GM18498 (cell line): ENCODE results near the gene CHODL.

Experiments used
- ATAC-seq: cut with Tn5 transposase; IDR thresholded peaks from one replicate; pipeline ENCODE4 v1.9.1; 2021; ENCODE audit warnings: mild to moderate bottlenecking, moderate library complexity; ENCODE audit not compliant: unreplicated experiment

Gene CHODL, protein sequence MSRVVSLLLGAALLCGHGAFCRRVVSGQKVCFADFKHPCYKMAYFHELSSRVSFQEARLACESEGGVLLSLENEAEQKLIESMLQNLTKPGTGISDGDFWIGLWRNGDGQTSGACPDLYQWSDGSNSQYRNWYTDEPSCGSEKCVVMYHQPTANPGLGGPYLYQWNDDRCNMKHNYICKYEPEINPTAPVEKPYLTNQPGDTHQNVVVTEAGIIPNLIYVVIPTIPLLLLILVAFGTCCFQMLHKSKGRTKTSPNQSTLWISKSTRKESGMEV

GRCh38 chr21:18244671-18245463, at the start of gene CHODL:
TSS of gene CHODL (plus strand) at chr21:18244833. CDS start at chr21:18245224, 391 bp downstream.
- no peak for ATAC-seq

GRCh38 chr21:18204931-18205330, 39.7 kb upstream of the CHODL start:
- ATAC-seq = no peak

DNA sequence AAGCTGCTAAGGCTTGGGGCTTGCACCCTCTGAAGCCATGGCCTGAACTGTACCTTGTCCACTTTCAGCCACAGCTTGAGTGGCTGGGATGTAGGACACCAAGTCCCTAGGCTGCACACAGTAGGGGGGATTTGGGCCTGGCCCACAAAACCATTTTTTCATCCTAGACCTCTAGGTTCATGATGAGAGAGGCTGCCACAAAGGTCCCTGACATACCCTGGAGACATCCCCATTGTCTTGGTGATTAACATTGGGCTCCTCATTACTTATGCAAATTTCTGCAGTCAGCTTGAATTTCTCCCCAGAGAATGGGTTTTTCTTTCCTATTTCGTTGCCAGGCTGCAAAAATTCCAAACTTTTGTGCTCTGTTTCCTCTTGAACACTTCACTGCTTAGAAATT, 26.3 kb upstream of the CHODL start:
- no peak for ATAC-seq

GRCh38 chr21:18220498-18220897, 24.1 kb upstream of the CHODL start:
- ATAC-seq = no peak

DNA sequence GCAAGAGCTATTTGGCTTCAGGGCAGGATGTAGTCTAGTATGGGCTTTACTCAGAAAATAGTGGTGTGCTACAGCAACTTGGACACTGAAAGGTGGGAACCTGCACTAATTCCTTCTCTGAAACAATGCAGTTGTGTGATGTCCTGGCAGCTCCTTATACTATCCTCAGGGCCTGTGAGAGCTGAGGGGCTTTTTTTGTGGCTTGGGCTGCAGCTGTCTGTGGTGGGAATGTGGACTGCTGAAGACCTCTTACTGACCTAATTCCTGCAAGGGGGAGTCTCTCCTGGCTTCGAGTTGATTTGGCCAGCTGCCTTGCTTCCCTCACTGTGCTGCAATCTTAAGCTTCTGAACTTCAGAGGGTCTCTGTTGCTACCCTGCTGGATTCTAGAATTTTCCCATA, 22.3 kb upstream of the CHODL start:
- ATAC-seq = no peak

- ATAC-seq = no peak
Observed at GRCh38 chr21:18228060-18228739, 16.4 kb upstream of the CHODL start.

DNA sequence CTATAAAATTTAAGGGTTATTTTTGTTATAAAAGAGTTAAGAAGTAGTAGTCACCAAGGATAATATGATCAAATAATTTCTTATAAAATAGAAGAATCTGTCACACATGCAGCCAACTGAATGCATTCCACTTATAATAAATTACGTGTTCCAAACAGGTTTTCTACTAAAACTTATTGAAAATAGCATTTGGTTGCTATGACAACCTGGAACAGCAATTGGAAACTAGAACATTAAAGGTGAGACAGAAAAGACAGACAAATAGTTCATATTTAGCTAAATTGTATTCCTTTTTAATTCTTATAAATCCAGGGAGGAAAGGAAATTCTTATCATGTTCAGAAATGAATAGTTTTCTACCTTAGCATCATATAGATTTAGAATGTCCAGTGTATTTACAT, 9.1 kb upstream of the CHODL start:
- no peak for ATAC-seq

GRCh38 chr21:18245464-18245967, 883 bp downstream of the CHODL start:
- ATAC-seq = no peak

- ATAC-seq = no peak
Observed at GRCh38 chr21:18248171-18248570, 3.5 kb downstream of the CHODL start.

- ATAC-seq = no peak
Observed at GRCh38 chr21:18249672-18250071, 5.0 kb downstream of the CHODL start.

- ATAC-seq = no peak
Observed at GRCh38 chr21:18251065-18251464, 6.4 kb downstream of the CHODL start.

DNA sequence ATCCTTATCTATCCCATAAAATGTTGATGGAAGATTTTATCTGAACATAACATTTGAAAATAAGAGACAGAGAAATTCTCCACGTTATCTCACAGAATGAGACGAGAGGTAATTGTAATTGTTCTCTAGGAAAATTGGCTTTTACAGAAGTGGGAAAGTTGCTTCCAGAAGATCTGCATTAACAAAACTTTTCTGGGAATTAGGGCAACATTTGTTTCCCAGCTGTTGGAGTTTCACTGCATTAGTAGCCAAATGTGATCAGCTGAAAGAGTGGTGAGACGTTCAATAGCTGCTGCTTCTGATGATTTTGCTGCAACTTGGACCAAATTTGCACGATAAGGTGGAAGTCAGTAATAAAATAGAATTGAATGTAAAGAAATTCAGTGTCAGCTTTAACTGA, 7.6 kb downstream of the CHODL start:
- no peak for ATAC-seq

DNA sequence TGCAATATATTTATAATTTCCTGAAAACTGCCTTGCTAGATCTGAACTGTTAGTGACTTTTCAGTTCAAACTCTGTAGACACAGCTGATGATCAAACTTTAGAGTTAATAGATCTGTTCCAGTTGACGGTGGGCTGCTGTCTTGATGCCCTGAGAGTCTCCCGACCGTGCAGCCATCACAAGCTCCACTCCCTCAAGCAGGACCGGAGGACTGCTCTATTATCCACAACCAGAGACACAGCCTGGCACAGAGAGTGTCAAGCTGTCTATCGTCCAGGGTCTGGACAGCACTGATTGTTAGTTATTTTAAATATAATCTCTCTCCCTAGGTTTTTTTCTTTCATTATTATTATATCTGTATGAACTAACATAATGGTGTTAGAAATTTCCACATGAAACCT, 8.0 kb downstream of the CHODL start:
- ATAC-seq = no peak

DNA sequence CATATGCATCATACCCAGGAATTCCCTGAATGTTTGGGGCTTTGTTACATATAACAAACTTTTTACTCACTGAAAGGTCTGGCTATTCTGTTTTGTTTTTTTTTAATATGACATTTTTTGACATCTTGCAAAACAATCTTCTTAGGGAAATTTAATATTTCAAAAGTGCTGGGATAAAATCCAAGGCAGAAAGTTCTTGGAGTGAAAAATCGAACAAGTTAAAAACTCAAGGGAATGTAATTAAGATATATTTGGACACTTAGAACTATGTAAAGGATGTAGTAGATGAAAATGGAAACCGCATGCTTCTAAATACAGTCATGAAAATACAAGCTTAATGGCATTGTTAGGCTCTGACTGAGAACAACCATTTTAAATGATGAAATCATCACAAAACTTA, 8.6 kb downstream of the CHODL start:
- ATAC-seq = no peak

- ATAC-seq = no peak
Observed at GRCh38 chr21:18253799-18254198, 9.2 kb downstream of the CHODL start.

- no peak for ATAC-seq
Observed at GRCh38 chr21:18265944-18266343, 21.3 kb downstream of the CHODL start.

DNA sequence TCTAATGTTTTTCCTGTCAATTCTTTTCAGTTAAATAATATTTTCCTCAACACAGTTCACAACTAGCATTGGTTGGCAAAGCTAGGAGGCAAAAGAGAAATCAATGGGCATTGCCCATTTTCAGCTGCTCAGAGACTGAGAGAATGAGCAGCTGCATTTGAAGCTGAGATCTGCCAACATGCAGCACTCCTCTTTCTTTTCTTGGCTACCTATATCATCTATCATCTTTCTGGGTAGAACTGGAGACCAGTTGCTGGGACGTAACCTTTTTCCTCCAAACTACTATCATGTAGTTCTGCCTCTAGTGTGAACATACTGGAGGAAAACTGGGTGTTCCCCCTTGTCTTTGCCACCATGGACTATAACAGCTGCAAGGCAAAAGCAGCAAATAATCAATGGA, 22.9 kb downstream of the CHODL start:
- ATAC-seq = no peak

- no peak for ATAC-seq
Observed at GRCh38 chr21:18268906-18269305, 24.3 kb downstream of the CHODL start.

- ATAC-seq = no peak
Observed at GRCh38 chr21:18269856-18270255, 25.2 kb downstream of the CHODL start.

GRCh38 chr21:18273400-18273799, 28.8 kb downstream of the CHODL start:
- no peak for ATAC-seq

DNA sequence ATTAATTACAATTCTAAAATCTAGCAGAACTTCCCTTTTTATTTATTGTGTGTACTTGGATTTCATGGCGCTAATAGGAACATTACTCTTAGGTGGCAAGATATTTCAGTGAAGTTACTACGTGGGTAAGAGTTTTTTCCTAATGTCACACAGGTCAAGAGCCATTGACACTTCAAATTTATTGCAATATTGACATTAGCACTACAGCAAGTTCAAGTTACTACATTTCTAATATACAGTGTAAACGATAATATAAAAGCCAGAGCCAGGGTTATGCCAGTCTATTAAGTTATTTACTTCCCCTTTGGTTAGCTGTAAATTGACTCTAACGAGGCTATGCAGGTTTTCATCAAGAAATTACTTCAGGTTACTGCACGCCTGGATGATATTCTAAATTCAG, 29.7 kb downstream of the CHODL start:
- ATAC-seq = no peak

DNA sequence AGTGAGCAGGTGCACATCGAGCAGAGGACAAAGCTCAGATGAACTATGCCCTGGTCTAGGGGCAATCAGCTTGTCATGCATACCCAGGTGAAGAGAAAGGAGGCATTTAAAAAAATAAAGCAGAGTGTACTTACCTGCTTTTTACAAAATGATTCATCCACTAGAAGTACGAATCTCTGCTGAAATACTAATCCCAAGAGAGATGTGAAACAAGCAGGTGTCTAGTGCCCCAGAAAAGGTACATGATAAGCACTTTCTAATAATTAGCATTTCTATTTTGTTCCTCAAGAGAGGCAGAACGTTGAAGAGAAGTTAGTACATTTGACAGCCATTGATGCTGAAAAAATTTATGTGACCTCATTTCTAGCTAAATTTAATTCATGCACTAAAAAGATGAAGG, 31.1 kb downstream of the CHODL start:
- ATAC-seq = no peak
